Medulla oblongata (tissue), 1 donor: ENCODE data around the gene ADIRF.
A peak's percentile ranks its signal among the peaks of the same experiment; 100 is the strongest.
"Not testable (repeated sequence)": the region's sequence is repeated elsewhere in the genome, so short reads cannot be mapped to it uniquely, and the experiment has no call there.

ENCODE experiments used
- DNase-seq: peaks from one replicate; pipeline ENCODE4 v3.0.0-alpha.2; 2015; ENCODE audit errors: extremely low spot score

Gene ADIRF

DNA sequence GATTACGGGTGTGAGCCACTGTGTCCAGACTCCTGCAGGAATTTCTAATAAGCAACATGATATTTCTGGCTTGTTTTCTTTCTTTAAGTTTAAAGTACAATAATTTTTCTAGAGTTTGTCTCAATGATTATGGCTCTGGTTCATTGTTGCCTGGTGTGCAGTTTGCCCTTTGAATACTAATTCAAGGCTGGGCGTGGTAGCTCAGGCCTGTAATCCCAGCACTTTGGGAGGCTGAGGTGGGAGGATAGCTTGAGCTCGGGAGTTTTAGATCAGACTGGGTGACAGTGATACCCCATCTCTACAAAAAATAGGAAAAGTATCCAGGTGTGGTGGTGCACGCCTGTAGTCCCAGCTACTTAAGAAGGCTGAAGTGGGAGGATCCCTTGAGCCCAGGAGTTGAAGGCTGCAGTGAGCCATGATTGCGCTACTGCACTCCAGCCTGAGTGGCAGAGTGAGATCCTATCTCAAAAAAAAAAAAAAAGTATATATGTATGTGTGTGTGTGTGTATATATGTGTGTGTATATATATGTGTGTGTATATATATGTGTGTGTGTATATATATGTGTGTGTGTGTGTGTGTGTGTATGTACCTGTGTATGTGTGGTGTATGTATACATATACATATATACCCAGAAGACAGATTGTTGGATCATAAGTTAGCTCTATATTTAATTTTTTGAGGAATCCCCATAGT is 8.2 kb downstream of the ADIRF start:
- no peak for DNase-seq

DNA sequence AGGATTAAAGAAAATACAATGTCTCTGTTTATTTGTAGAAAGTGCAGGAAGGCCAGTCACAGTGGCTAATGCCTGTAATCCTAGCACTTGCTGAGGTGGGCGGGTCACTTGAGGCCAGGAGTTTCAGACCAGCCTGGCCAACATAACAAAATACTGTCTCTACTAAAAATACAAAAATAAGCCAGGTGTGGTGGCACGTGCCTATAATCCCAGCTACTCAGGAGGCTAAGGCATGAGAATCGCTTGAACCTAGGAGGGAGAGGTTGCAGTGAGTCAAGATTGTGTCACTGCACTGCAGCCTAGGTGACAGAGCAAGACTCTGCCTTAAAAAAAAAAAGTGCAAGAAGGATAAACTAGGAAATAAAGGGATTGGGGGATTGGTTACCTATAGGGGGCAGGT is 10.2 kb downstream of the ADIRF start:
- not testable (repeated sequence) for DNase-seq

DNA sequence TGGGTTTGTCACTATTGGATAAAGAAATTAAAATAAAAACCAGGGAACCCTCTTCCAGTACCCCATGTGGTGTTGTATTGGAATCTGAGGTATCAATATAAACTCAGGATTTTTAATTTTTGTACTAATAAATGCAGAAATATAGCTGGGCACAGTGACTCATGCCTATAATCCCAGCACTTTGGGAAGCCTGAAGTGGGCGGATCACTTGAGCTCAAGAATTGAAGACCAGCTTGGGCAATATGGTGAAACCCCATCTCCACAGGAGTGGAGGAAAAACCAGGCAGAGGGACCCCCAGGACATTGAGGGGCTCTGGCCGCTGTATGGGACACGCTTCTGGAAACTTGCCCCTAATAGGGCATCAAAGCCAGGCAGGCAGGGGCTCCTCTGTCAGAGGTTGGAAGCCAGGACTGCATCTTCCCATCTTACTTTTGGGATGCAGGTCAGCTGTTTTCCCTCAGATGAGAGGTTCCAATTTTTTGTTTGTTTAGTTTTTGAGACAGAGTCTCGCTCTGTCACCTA is 11.1 kb downstream of the ADIRF start:
- DNase-seq = no peak

DNA sequence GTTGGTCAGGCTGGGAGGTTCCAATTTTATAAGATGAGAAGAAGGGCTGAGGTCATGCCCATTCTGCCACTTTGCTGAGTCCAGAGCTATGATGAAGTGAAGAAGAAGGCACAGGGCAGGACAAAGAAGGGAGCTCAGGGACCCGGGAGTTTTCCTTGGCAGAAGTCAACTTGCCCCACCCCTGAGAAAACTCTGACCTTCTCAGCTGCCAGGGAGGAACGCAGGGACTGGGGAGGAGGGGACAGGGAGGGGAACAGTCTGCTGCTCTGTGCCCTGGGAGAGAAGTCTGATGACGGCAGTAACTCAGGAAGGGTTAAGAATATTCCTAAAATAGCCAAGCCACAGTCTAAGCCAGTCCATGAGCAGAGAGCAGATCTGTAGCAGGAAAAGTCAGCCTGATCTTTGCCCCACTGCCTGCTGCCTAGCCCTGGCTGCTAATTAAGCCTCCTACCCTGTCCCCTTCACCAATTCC is 11.7 kb downstream of the ADIRF start:
- no peak for DNase-seq

DNA sequence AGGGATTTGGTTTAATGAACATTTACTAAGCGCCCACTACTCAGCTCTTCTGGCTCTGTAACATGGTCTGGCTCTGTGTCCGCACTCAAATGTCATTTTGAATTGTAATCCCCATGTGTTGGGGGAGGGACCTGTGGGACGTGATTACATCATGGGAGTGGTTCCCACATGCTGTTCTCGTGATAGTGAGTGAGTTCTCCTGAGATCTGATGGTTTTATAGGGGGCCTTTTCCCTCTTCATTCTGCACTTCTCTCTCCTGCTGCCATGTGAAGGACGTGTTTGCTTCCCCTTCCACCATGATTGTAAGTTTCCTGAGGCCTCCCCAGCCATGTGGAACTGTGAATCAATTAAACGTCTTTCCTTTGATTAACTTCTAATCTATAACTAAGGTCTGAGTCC is 12.7 kb downstream of the ADIRF start:
- DNase-seq = not testable (repeated sequence)

- no peak for DNase-seq
Observed at GRCh38 chr10:86981716-86982115, 13.4 kb downstream of the ADIRF start.

DNA sequence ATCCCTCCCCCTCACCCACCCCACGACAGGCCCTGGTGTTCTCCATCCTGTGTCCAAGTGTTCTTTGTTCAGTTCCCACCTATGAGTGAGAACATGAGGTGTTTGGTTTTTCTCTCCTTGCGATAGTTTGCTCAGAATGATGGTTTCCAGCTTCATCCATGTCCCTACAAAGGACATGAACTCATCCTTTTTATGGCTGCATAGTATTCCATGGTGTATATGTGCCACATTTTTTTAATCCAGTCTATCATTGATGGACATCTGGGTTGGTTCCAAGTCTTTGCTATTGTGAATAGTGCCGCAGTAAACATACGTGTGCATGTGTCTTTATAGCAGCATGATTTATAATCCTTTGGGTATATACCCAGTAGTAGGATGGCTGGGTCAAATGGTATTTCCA is 16.2 kb downstream of the ADIRF start:
- DNase-seq = not testable (repeated sequence)

DNA sequence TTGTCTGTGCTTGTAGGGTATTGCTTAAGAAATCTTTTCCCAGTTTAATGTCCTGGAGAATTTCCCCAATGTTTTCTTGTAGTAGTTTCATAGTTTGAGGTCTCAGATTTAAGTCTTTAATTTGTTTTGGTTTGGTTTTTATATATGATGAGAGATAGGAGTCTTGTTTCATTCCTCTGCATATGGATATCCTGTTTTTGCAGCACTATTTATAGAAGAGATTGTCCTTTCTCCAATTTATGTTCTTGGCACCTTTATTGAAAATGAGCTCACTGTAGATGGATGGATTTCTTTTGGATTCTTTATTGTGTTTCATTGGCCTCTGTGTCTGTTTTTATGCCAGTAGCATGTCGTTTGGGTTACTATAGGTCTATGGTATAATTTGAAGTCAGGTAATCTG is 20.2 kb downstream of the ADIRF start:
- no peak for DNase-seq

- not testable (repeated sequence) for DNase-seq
Observed at GRCh38 chr10:86991362-86991761, 23.1 kb downstream of the ADIRF start.

DNA sequence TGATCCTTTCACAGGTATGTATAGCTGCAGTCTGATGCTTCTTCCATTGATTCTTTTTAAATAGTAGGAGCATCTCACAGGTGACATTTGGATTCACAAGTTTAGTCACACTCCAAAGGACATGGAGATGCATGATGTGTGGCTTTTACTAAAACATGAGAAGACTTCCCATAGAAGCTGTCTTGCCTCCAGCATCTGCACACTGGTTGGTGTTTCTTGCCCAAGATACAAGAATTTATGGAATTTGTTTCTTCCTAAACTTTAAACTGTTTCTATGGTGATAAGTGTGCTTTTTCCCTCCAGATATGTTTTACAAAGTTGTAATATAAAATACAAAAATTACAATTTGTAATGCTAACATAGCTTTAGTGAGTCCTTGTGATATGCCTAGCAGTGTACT is 24.2 kb downstream of the ADIRF start:
- no peak for DNase-seq

DNA sequence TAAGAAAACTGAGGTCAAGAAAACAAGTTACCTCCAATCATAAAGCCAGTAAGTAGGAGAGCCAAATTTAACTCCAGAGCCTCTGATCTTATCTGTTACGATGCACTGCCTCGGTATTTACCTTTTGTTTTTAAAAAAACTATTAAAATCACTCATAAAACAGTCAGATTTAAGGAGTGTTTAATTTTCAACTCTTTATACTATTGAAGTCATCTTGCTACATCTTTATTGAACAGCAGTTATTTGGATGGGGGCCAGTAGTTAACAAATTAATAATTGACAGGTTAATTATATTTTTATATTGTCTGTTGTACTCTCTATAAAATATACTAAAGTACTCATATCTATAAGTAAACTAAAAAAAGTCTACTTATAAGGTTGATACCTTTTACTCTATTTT is 24.6 kb downstream of the ADIRF start:
- no peak for DNase-seq

GRCh38 chr10:86999802-87000403 is 31.6 kb downstream of the ADIRF start:
- not testable (repeated sequence) for DNase-seq

GRCh38 chr10:87000491-87000890 is 32.2 kb downstream of the ADIRF start:
- no peak for DNase-seq

- DNase-seq = not testable (repeated sequence)
Observed at GRCh38 chr10:87007124-87007523, 38.8 kb downstream of the ADIRF start.

GRCh38 chr10:87007674-87008073 is 39.4 kb downstream of the ADIRF start:
- not testable (repeated sequence) for DNase-seq

- DNase-seq = not testable (repeated sequence)
Observed at GRCh38 chr10:87008303-87008702, 40.0 kb downstream of the ADIRF start.

DNA sequence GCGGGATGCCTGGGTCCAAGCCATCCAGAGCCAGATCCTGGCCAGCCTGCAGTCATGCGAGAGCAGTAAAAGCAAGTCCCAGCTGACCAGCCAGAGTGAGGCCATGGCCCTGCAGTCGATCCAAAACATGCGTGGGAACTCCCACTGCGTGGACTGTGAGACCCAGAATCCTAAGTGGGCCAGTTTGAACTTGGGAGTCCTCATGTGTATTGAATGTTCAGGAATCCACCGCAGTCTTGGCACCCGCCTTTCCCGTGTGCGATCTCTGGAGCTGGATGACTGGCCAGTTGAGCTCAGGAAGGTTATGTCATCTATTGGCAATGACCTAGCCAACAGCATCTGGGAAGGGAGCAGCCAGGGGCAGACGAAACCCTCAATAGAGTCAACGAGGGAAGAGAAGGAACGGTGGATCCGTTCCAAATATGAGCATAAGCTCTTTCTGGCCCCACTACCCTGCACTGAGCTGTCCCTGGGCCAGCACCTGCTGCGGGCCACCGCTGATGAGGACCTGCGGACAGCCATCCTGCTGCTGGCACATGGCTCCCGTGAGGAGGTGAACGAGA is 40.9 kb downstream of the ADIRF start:
- DNase-seq = not testable (repeated sequence)

- DNase-seq = peak; percentile 3
Observed at GRCh38 chr10:87013528-87013927, 45.2 kb downstream of the ADIRF start.

- DNase-seq = not testable (repeated sequence)
Observed at GRCh38 chr10:87014986-87015716, 46.9 kb downstream of the ADIRF start.

DNA sequence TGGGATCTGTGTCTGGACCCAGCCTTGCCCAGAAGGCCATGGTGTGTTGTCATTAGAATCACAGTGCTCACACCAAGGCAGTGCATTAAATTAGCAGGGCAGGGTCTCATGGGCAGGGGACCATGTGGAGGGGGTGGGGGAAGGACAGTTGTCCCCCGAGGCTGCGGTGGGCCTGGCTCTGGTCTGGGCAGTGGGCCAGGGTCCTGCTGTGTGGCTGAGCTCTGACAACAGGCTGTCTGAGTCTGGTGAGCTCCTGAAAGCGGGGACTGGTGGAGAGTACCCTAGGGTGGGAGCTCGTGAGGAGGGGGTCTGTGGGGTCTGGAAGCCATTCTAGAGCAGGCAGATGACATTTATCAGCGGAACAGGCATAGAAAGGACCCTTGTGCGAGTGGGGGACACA is 49.8 kb downstream of the ADIRF start:
- not testable (repeated sequence) for DNase-seq

- not testable (repeated sequence) for DNase-seq
Observed at GRCh38 chr10:87019066-87019465, 50.8 kb downstream of the ADIRF start.

- DNase-seq = not testable (repeated sequence)
Observed at GRCh38 chr10:87019504-87019903, 51.2 kb downstream of the ADIRF start.
